Mucosa of stomach (tissue), 1 donor: ENCODE measurements around the gene SLC66A2.

Source experiments
- H3K27me3 ChIP-seq: one replicate; pipeline ENCODE4 v1.7.0; 2013; ENCODE audit warnings: mild to moderate bottlenecking, low read length; ENCODE audit not compliant: control insufficient read depth, insufficient read depth
- H3K36me3 ChIP-seq: one replicate; pipeline ENCODE4 v1.7.0; 2013; ENCODE audit warnings: low read length; ENCODE audit not compliant: control insufficient read depth, insufficient read depth
- H3K4me1 ChIP-seq: one replicate; pipeline ENCODE4 v1.7.0; 2013; ENCODE audit warnings: mild to moderate bottlenecking, low read length; ENCODE audit not compliant: control insufficient read depth, insufficient read depth
- H3K4me3 ChIP-seq: one replicate; pipeline ENCODE4 v1.7.0; 2013; ENCODE audit warnings: low read length
- H3K9ac ChIP-seq: one replicate; pipeline ENCODE4 v1.7.0; 2013; ENCODE audit warnings: mild to moderate bottlenecking, low read length, moderate library complexity
- H3K9me3 ChIP-seq: one replicate; pipeline ENCODE4 v1.7.0; 2013; ENCODE audit warnings: mild to moderate bottlenecking, low read length, moderate library complexity; ENCODE audit not compliant: control insufficient read depth
- donor health status: Pancreatic carcinoma.

The SLC66A2 gene

DNA sequence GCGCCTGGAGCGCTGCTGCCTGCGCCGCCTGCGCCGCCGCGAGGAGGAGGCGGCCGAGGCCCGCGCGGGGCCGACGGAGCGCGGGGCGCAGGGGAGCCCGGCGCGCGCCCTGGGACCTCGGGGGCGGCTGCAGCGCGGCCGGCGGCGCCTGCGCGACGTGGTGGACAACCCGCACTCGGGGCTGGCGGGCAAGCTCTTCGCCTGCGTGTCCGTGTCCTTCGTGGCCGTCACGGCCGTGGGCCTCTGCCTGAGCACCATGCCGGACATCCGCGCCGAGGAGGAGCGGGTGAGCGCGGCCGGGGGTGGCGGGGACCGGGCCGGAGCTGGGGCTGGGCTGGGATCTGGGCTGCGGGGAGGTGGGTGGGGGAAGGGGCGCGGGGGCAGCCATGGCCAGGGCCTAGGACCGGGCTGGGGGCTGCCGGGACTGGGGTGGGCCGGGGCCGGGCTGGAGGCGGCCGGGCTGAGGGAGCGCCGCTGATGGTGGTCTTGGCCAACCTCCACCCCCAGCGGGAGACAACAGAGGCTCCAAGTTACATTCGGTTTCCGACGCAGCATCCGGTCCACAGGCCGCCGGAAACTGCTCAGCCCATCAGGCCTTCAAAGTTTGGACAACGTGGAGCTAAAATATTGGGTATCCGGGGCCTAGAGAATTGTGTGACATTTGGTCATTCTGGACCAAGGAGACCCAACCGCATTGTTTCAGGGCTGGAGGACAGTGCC is 87.3 kb downstream of the SLC66A2 start:
- Histone ChIP-seq H3K9ac (no peak overlapping the region), H3K4me1 (no peaks in the 10 kb centered on the region), H3K27me3 (peaks cover 5% of the 10 kb centered on the region), H3K4me3 (no peak overlapping the region), H3K9me3 (no peaks in the 10 kb centered on the region), H3K36me3 (no peaks in the 10 kb centered on the region)

DNA sequence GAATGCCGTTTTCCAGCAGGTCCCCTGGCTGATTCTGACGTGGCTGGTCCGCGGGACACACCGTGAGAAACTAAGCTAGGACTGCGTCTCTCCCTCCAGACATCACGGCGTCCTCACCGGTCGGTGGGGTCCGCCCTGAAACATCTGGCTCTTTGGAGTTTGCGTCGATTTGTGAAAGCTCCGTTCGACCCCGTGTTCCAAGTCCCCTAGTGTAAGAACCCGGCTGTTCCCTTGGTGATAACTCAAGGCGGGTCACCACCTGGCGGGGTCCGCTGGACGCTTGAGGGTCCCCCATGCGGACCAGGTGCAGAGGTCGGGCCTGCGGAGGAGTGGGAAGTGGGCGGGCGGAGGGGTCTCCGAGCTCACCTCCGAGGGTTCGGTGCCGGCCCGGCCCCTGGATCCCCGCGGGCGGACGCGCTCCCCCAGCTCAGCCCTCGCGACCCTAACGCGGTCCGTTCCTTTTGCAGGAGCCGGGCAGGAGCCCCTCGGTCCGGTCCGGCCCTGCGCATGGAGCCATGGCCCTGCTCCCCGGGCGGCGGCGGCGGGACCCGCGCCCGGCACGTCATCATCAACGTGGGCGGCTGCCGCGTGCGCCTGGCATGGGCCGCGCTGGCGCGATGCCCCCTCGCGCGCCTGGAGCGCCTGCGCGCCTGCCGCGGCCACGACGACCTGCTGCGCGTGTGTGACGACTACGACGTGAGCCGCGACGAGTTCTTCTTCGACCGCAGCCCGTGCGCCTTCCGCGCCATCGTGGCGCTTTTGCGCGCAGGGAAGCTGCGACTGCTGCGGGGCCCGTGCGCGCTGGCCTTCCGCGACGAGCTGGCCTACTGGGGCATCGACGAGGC is 88.1 kb downstream of the SLC66A2 start:
- no peak overlapping the region for H3K9ac ChIP-seq
- no peaks in the 10 kb centered on the region for H3K9me3 ChIP-seq
- no peaks in the 10 kb centered on the region for H3K36me3 ChIP-seq
- H3K4me3 ChIP-seq: no peak overlapping the region
- H3K4me1 ChIP-seq: no peaks in the 10 kb centered on the region
- H3K27me3 ChIP-seq: peaks cover 5% of the 10 kb centered on the region

DNA sequence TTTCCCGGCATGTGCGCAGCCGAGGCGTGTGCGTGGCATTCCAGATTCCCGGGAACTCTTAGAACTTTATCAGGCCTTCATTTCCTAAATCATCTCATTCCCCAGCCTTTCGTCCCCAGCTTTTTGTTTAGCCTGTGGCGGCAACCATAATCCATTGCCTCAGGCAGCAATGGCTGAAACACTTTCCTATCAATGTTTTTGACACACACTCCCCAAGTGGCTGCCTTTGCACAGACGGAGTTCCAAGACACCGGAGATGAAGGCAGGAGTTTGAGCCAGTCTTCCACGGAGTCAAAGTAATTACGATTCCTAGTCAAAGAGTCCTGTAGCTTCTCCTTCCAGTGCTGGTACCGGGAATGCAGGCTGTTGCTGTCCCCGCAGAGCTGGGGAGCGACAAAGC is 88.9 kb downstream of the SLC66A2 start:
- H3K4me1 ChIP-seq: no peaks in the 10 kb centered on the region
- peaks cover 5% of the 10 kb centered on the region for H3K27me3 ChIP-seq
- no peak overlapping the region for H3K4me3 ChIP-seq
- H3K9ac ChIP-seq: no peak overlapping the region
- H3K36me3 ChIP-seq: no peaks in the 10 kb centered on the region
- H3K9me3 ChIP-seq: no peaks in the 10 kb centered on the region

DNA sequence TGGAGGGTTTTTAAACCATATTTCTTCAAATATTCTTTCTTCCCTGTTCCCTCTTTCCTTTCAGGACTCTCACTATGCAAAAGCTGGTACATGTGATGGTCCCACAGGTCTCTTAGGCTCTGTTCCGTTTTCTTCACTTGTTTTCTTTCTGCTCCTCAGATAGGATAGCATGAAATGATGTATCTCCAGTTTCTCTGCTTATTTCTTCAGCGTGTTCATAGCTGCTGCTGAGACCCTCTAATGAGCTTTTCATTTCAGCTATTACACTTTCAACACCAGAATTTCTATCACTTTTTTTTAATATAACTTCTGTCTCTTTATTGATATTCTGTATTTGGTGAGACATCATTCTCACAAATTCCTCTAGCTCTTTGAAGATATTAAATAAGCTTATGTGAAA is 89.8 kb downstream of the SLC66A2 start:
- Histone ChIP-seq H3K4me3 (no peak overlapping the region), H3K36me3 (no peaks in the 10 kb centered on the region)

DNA sequence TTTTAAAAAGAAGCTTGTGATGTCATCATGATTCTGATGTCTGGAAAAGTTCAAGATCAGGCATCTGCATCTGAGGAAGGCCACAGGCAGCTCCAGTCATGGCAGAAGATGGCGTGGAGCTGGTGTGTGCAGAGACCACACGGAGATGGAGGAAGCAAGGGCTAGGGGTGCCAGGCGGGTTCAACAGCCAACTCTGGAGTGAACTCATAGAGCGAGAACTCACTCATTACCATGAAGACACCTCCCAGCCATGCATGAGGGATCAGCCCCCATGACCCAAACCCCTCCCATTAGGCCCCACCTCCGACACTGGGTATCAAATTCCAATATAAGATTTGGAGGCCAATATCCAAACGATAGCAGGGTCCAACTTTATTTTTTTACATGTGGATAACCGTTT is 92.1 kb downstream of the SLC66A2 start:
- no peaks in the 10 kb centered on the region for H3K4me1 ChIP-seq
- H3K9me3 ChIP-seq: no peaks in the 10 kb centered on the region
- no peak overlapping the region for H3K4me3 ChIP-seq
- H3K27me3 ChIP-seq: peaks cover 6% of the 10 kb centered on the region
- no peak overlapping the region for H3K9ac ChIP-seq
- H3K36me3 ChIP-seq: no peaks in the 10 kb centered on the region

More for the DNA sequence above, 89.8 kb downstream of the SLC66A2 start:
- no peak overlapping the region for H3K9ac ChIP-seq
- H3K27me3 ChIP-seq: peaks cover 5% of the 10 kb centered on the region
- H3K4me1 ChIP-seq: no peaks in the 10 kb centered on the region
- no peaks in the 10 kb centered on the region for H3K9me3 ChIP-seq

DNA sequence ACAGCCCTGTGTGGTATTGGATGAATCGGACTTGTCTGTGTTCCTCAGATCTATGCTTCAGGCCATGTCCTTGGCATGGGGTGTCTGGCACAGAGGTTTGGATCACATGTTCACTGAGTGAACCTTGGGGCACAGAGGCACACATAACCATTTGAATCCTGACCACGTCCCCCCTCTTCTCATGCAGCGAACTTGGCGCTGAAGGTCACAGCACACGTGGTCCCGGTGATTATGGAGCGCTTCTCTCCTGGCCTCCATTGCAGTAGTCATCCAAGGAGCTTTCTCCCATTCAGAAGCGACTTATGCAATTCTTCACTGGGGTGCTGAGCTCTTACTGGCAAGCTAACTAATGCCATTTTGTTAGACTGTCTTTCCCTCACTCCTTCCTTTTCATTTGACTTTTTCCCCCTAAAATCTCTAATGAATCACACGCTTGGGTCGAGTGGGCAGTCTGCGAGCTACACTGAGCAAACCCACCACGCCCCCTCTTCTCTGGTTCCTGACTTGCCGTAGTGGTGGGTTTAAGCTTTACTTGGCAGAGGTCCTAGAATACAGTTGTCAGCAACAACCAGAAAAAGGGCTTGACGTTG is 94.3 kb downstream of the SLC66A2 start:
- no peaks in the 10 kb centered on the region for H3K36me3 ChIP-seq
- no peak overlapping the region for H3K4me3 ChIP-seq
- no peaks in the 10 kb centered on the region for H3K9me3 ChIP-seq
- H3K4me1 ChIP-seq: no peaks in the 10 kb centered on the region
- no peak overlapping the region for H3K9ac ChIP-seq
- peaks cover 6% of the 10 kb centered on the region for H3K27me3 ChIP-seq

DNA sequence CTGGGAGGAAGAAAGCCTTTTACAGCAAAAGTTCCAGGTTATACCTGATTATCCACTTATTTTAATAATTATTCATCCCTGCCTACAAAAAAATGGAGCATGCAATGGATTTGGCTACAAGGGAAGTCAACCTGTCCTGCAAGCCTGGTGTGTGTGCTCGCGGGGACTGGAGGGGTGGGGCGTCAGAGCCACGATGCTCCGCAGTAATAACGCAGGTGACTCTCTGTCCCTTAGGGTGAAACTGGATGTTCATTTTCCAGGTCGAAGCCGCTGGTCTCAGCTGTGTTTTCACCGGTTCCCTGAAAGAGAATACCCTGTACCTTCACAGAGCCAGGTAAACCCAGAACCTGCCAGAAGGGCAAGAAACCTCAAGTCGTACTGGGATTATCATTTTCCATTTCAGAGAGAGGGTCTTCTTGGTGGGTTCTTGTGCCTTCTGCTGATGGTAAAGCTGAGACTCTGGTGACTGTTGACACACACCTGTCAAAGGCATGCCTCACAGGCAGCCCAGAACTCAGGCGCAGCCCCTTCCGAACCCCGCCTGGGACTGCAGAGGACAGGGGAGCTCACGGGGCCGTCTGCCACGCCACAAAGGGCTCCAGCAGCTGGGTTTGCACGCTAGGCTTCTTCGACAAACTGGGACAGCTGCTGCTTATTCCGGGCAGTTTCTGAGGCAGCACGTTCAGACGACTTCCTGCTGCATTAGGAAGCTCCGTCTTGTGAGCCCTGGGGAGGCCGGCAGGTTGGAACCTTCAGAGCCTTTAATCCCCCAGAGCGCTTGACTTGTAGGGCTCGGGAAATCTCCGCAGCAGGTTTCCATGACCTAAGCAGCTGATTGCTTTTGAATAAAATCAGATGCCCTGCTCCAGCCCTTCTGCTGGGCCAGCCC is 95.1 kb downstream of the SLC66A2 start:
- H3K9me3 ChIP-seq: no peaks in the 10 kb centered on the region
- H3K36me3 ChIP-seq: no peaks in the 10 kb centered on the region
- H3K4me3 ChIP-seq: no peak overlapping the region
- H3K9ac ChIP-seq: no peak overlapping the region
- H3K27me3 ChIP-seq: peaks cover 6% of the 10 kb centered on the region
- no peaks in the 10 kb centered on the region for H3K4me1 ChIP-seq

DNA sequence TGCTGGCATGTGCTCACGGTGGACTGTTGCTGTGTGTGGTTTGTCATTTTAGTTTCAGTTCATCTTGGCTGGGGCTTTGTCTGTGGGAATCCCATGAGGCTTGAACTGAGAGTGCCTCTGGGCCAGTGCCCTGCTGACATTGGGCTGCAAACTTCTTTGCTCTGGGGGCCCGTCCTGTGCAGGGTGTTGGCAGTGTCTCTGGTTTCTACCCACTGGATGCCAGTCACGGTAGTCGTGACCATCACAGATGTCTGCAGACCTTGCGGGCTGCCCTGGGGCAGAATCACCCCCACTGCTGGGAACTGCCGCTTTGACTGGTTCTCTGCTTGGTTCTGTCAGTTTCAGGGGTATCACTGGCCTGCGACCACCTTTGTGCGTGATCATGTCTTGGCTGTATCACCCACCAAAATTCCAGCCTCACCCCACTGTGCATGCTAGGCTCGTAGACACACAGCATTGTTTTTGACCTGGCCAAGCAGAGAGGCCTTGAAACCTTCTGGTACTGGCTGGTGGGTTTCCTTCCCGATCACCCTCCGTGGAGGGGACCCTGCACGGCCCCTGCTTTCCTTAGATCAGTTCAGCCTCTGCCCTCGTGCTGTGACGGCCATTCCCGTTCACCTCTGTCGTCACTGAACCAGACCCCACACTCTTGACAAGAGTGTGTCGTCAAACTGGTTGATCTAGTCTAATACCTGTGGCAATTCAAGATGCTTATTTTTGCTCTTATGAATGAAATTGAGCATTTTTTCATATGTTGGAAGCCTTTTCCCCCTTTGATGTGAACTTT is 96.1 kb downstream of the SLC66A2 start:
- H3K4me3 ChIP-seq: no peak overlapping the region
- peaks cover 6% of the 10 kb centered on the region for H3K27me3 ChIP-seq
- no peak overlapping the region for H3K9ac ChIP-seq
- H3K4me1 ChIP-seq: no peaks in the 10 kb centered on the region
- no peaks in the 10 kb centered on the region for H3K9me3 ChIP-seq
- H3K36me3 ChIP-seq: no peaks in the 10 kb centered on the region

DNA sequence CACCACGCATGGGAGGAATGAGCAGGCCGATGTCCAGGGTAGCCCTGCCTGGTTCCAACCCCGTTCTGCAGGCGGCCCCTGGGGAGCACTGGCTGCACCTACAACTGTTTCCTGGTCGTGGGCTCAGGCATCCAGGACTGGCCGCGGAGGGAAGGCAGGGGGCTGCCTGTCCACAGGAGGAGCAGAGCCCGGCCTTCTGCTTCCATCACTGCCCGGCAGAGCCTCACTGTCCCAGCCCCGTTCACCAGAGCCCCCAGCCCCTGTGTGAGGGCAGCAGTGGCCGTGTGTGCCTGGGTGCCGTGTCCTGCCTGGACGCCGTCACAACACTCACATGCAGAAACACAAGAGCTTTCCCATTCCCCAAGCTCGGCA is 97.5 kb downstream of the SLC66A2 start:
- Histone ChIP-seq H3K9me3 (no peaks in the 10 kb centered on the region), H3K27me3 (peaks cover 6% of the 10 kb centered on the region), H3K9ac (no peak overlapping the region), H3K4me3 (no peak overlapping the region), H3K4me1 (no peaks in the 10 kb centered on the region), H3K36me3 (no peaks in the 10 kb centered on the region)

DNA sequence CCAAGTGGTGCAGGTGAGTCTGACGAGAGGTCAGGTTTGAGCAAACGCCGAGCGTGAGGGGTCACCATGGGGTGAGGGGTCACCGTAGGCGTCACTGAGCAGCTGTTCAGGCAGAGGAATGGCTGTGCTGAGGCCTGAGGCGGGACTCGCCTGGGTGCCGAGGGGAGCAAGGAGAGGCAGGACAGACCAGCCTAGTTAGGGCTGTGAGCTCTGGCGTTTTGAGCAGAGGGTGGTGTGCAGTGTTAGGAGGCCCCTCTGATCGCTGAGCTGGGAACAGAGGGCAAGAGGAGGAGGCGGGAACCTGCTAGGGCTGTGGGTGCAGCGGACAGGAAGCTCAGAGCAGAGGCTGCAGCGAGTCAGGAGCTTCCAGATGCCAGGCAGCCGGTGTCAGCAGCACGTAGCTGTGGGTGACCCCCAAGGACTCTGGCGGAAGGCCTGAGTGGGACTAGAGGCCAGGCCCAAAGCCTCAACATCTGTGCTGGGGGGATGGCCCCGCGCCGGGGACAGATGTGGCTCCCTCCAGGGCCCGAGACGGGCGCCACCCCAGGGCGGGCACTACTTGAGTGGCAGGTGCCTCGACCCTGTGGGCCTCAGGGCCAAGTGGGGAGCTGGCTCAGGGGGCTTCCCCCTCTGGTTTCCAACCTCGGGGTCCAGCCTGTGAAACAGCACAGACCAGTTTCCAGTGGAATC is 98.0 kb downstream of the SLC66A2 start:
- Histone ChIP-seq H3K36me3 (no peaks in the 10 kb centered on the region), H3K4me3 (no peak overlapping the region), H3K9ac (no peak overlapping the region), H3K4me1 (no peaks in the 10 kb centered on the region), H3K27me3 (peaks cover 6% of the 10 kb centered on the region), H3K9me3 (no peaks in the 10 kb centered on the region)
